Measurements from ENCODE around the gene DEDD2.

Gene DEDD2

GRCh38 chr19:42248270-42249148, 31.0 kb upstream of the DEDD2 start:
- DNase-seq = no peak

- no peak for DNase-seq
Observed at GRCh38 chr19:42247640-42248199, 30.2 kb upstream of the DEDD2 start.

DNA sequence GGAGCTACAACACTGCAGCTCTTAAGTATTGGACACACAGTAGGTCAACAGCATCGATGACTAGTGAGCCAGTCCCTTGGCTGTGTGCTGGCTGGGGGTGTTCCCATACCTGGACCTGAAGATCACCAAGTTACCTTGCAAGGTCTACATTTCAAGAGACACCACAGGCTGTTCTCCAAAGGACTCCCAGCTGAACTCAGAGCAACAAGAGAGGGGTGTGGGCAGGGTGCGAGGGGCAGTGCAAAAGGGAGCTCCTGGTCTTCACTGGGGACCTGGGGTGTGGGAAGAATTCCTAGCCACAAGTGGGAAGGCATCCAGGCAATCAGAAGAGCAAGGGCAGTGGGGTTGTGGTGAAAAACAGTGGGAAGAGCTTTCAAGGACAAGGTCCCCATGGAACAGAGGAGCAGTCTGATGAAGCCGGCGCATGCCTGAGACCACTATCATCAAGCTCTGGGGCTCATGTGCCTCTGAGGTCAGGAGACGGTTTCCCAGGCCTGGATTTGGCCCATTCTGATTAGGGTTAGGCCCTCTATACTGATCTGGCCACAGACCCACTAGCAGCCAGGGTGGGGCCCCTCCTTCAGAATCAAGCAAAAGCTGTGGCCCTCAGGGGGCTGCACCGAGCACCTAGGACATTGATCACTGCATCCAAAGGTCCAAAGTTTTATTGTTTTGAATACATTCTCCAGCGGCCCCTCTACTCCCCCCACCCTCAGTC, 29.6 kb upstream of the DEDD2 start:
- DNase-seq = no peak

DNA sequence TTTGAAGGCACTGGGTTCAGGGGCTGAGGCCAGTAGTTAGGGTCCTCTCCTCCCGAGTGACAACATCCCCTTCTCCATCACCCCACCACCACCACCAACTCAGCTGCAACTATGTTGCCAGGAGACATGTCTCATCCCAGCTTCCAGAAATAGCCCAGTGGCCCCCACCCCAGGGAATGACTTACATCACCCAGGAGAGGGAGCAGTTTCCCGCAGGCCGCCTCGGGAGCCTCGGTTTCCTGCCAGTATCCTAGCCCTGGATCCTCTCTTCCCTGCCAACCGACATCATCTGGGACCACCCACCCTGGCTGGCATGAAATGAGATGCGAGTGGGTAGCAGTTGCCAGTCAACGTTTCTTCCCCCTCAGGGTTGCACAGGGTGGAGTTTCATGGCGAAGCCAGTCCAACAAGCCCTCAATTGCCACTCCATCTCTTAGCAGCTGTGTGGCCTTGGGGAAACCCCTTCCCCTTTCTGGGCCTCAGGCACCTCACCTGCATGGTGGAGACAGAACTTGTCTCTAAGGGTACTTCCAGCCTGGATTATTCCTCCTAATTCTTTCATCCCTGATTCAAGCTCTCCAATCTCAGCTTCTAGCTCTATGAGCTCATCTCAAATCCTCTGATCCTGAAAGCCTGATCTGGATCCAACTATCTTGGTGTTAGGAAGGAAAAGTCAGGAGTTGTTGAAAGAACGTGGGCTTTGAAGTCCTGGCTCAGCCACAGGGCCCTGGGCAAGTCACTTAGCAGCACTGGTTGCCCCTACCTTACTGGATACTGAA, 28.9 kb upstream of the DEDD2 start:
- DNase-seq = no peak

GRCh38 chr19:42245231-42245630, 27.8 kb upstream of the DEDD2 start:
- no peak for DNase-seq

DNA sequence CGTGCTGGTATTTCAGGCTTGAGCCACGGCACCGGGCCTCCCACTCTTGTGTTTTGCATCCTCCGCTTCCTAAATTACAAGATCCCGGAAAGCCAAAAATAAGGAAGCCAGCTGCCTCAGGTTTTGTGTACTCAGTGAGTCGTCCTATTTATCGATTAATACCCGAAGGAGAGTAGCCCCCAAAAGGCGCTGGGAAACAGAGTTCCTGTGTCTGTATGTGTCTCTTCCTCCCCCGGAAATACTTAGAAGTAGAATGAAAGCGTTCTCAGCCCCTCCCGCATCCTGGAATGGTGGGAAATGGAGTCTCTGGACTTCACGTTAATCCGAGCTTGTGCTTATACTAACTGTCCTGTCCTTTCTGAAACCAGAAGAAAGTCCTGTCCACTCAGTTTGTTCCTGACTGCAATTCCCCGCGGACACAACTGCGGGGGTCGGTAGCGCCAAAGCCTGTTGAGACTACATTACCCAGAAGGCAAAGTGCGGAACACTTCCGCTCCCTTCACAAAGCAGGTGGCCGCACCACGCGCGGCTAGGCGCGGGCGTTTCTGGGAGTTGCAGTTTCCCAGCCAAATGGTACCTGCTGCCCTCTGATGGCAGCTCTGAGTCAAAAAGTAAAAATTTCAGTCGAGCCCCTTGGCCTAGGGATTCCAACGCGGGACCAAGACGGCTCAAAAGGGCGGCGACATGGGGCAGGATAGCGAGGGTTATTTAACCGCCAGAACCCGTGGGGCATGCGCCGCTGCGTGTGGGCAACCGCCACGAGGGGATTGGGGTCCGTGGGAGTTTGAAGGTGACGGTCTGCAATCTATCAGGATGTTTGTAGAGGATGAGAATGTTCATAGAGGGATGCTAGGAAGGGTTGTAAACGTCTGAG, 27.1 kb upstream of the DEDD2 start:
- peak; percentile 87 for DNase-seq

DNA sequence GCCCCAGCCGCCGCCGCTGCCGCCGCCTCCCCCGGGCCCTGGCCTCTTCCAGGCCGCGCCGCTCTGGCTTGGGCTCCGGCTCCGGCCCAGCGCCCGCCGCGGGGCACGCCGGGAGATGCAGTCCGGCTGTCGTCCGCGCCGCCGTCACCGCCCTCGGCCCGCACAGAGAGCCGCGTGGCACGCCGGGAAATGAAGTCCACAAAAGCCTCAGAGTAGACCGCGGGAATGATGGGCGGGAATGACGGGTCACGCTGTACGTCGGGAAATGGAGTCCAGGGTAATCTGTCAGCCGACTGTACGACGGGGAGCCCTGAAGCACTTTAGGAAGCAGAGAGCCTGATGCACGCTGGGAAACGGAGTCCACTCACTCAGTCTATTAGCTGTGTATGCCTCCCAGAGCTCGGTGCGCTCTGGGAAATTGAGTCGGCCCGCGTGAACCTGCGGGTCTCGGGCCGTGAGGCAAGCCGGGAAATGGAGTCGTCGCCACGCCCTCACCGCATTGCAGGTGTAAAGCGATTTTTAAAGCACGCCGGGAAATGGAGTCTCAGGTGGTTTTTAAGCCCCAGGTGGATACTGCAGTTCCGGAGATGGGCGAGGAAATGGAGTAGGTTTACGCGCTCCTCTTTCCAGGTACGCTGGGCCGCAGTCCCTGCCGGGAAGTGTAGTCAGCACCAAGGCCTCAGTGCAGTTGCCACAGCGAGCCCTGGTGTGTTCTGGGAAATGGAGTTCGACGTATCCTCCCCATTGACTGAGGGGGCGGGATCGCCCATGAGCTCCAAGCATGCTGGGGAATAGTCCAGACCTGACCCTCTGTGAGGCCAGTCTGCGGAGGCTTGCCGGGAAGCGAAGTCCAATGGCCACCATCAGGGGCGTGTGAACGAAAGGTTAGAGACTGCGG, 25.3 kb upstream of the DEDD2 start, which contains the start of gene GSK3A:
TSS of gene GSK3A (minus strand) at position 91 of the 898 bp plus-strand sequence. CDS start 137 bp downstream, outside the sequence.
- peak; percentile 94 for DNase-seq

GRCh38 chr19:42242069-42242511, 24.6 kb upstream of the DEDD2 start:
- peak; percentile 31 for DNase-seq

- DNase-seq = no peak
Observed at GRCh38 chr19:42241279-42241678, 23.8 kb upstream of the DEDD2 start.

DNA sequence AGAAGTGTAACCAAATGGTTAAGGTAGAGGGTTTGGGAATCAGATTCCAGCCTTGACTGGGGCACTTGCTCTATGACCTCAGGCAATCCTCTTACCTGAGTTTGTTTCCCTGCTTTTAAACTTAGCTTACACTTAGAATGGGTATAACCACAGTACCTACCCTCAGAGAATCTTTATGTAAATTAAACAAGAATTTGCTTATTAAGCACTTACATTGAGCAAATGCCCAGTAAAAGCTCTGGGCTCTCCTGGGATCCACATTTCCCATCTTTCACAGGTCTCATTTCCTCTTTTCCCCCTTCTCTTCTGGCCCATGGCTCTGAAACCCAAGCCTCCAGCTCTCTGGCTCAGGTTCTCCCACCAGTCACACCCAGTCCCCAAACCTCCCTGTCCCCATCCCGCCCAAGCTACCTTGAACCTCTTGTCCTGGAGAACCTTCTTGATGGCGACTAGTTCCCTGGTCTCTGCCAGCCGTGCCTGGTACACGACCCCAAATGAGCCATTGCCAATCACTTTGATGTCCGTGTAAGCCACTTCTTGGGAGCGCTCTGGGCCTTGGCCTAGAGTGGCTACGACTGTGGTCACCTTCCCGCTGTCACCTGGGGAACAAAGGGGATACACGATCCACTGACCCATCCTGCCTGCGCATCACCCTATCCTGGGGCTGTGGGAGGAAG, 22.2 kb upstream of the DEDD2 start:
- no peak for DNase-seq

GRCh38 chr19:42235181-42235580, 17.7 kb upstream of the DEDD2 start:
- DNase-seq = no peak

- DNase-seq = no peak
Observed at GRCh38 chr19:42234364-42234763, 16.9 kb upstream of the DEDD2 start.

GRCh38 chr19:42233678-42234292, 16.3 kb upstream of the DEDD2 start:
- DNase-seq = no peak

GRCh38 chr19:42233106-42233505, 15.6 kb upstream of the DEDD2 start:
- DNase-seq = no peak

DNA sequence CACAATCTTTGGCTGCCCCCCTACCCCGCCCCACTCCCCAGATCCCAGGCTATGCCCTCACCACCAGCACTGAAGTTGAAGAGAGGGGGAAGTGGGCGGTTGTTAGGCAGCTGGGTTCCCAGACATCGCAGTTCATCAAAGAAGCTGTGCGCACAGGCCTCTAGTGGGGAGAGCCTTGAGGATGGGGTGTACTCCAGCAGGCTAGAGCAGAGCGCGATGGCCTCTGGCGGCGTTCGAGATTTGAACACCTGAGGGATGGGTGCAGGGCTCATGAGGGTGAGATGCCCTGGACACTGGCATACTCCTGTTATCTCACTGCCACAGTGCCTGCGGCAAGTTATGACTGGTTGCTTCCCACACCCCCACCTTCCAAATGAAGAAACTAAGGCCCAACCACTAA, 15.0 kb upstream of the DEDD2 start:
- DNase-seq = no peak

GRCh38 chr19:42230571-42230970, 13.1 kb upstream of the DEDD2 start:
- DNase-seq = no peak

DNA sequence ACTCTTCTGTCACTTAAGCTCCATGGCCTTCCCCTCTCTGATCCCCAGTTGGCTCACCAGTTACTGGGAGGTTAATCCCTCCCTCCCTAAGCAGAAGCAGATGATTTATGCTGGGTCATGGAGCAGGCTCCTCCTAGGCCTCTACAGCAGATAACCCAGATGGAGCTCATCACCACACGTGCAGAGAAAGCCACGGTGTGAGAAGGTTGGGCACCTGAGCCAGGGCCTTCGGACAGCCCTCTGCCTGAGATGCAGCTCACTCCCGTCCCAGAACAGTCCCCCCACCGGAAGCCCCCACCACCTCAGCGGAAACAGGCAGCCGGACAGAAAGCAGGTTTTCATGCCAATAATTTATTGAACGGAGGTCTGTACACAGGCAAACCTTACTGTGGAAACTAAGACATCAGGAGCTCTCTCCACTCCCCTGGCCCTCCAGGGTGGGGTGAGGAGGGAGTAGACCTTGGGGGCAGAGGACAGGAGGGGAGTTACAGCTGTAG, 12.4 kb upstream of the DEDD2 start:
- no peak for DNase-seq

- DNase-seq = no peak
Observed at GRCh38 chr19:42229301-42229854, 11.9 kb upstream of the DEDD2 start.

DNA sequence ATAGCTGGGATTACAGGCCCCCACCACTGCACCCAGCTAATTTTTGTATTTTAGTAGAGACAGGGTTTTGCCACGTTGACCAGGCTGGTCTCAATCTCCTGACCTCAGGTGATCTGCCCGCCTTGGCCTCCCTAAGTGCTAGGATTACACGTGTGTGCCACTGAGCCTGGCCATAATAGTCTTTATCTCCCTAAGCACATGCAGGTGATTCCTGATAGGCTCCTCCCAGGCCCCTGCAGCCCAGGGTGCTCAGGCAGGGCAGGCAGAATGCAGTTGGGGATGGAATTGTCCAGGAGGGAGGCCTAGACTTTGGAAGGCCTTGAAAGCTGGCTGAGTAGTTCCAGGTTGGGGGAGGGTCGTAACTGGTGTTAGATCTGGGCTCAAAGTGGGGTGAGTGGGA, 11.2 kb upstream of the DEDD2 start:
- no peak for DNase-seq
